GM12874 (cell line): ENCODE data around the gene PIP5K1B.

Experiments used
- CTCF ChIP-seq: IDR thresholded peaks from 2 replicates; pipeline ENCODE4 v1.5.1; 2011; ENCODE audit warnings: low read depth, mild to moderate bottlenecking, control low read depth, low read length, moderate library complexity; ENCODE audit not compliant: insufficient read depth

PIP5K1B gene

GRCh38 chr9:68867066-68867465, 162.0 kb downstream of the PIP5K1B start:
- no peak for TF ChIP-seq CTCF

GRCh38 chr9:68869022-68869421, 164.0 kb downstream of the PIP5K1B start:
- TF ChIP-seq CTCF: no peak

- TF ChIP-seq CTCF: no peak
These were observed 165.0 kb downstream of the PIP5K1B start for GRCh38 chr9:68870086-68870485.

- no peak for TF ChIP-seq CTCF
These were observed 166.2 kb downstream of the PIP5K1B start for GRCh38 chr9:68871236-68871635.

- TF ChIP-seq CTCF: no peak
These were observed 167.0 kb downstream of the PIP5K1B start for GRCh38 chr9:68872026-68872501.

- no peak for TF ChIP-seq CTCF
These were observed 168.1 kb downstream of the PIP5K1B start for GRCh38 chr9:68873179-68873578.

- no peak for TF ChIP-seq CTCF
These were observed 171.2 kb downstream of the PIP5K1B start for GRCh38 chr9:68876273-68876672.

GRCh38 chr9:68876681-68877080, 171.6 kb downstream of the PIP5K1B start:
- no peak for TF ChIP-seq CTCF
